Lower leg skin (tissue), 3 donors: ENCODE measurements around the gene NR0B1.

Experiments
- POLR2A ChIP-seq, 2 donors: fragments of 450-650 bp; IDR thresholded peaks; one replicate each; pipeline ENCODE4 v1.6.1; 2016 to 2017; ENCODE audit warnings: antibody characterized with exemption in 2 of 2, mild to moderate bottlenecking in 1 of 2, moderate library complexity in 1 of 2
- TF ChIP-seq, protein P1 (sequence below), 3 donors: fragments of 450-650 bp; IDR thresholded peaks; one replicate each; pipeline ENCODE4 v1.5.1; 2016; ENCODE audit warnings: antibody characterized with exemption in 3 of 3, mild to moderate bottlenecking in 3 of 3, moderate library complexity in 2 of 3

DNA sequence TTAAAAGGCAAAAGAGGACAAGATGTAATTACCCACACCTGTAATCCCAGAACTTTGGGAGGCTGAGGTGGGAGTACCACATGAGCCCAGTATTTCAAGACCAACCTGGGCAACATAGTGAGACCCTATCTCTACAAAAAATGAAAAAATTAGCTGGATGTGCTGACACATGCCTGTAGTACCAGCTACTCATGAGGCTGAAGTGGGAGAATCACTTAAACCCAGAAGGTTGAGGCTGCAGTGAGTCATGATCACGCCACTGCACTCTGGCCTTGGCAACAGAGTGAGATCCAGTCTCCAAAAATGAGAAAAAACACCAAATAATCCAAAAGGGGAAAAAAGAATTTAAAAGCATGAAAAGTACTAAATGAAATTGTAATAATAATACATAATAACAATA, 30.8 kb downstream of the NR0B1 start:
- TF ChIP-seq, protein P1, sequence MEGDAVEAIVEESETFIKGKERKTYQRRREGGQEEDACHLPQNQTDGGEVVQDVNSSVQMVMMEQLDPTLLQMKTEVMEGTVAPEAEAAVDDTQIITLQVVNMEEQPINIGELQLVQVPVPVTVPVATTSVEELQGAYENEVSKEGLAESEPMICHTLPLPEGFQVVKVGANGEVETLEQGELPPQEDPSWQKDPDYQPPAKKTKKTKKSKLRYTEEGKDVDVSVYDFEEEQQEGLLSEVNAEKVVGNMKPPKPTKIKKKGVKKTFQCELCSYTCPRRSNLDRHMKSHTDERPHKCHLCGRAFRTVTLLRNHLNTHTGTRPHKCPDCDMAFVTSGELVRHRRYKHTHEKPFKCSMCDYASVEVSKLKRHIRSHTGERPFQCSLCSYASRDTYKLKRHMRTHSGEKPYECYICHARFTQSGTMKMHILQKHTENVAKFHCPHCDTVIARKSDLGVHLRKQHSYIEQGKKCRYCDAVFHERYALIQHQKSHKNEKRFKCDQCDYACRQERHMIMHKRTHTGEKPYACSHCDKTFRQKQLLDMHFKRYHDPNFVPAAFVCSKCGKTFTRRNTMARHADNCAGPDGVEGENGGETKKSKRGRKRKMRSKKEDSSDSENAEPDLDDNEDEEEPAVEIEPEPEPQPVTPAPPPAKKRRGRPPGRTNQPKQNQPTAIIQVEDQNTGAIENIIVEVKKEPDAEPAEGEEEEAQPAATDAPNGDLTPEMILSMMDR (IDR thresholded peaks at IDR 0.05) = no peak
- TF ChIP-seq POLR2A (IDR thresholded peaks at IDR 0.05) = no peak
